H1 (cell line): Measurements from ENCODE around the gene DEFB114. TPM values are rescaled to one million over a fixed set of nuclear protein-coding genes. Genes with fewer than 3 reads are reported as not detected.

Source experiments
- CTCF ChIA-PET: fragments of 300-600 bp; sonication (Branson Sonifier 250); formaldehyde crosslinking; loops from one replicate; lab custom pipeline; 2021; ENCODE audit not compliant: partially characterized antibody; lab: Charles Lee
- POLR2A ChIA-PET: fragments of 300-600 bp; sonication (Branson Sonifier 250); formaldehyde crosslinking; loops from one replicate; lab custom pipeline; 2021; ENCODE audit warnings: inconsistent platforms; ENCODE audit not compliant: partially characterized antibody; lab: Charles Lee
- DNase-seq, 2 experiments: peaks; one replicate each; pipeline versions ENCODE4 v3.0.0 to v3.0.0-alpha.2; 2010 to 2022; ENCODE audit warnings: low spot score in 2 of 2, low read depth in 1 of 2, mixed read lengths in 1 of 2
- FAIRE-seq: peaks from 2 replicates; lab custom pipeline; 2011; peaks lifted over from hg19 to GRCh38; lab: Jason Lieb, UNC
- H2AFZ ChIP-seq: 2 replicates; pipeline ENCODE4 v1.8.1; 2012; ENCODE audit warnings: low read length, inconsistent platforms
- H2AK5ac ChIP-seq: 2 replicates; pipeline ENCODE4 v1.6.1; 2013; ENCODE audit warnings: low read depth, low read length
- H2BK120ac ChIP-seq: replicated peaks from 2 replicates; pipeline ENCODE3; 2013; ENCODE audit warnings: low read depth, low read length, inconsistent platforms
- H2BK12ac ChIP-seq: 2 replicates; pipeline ENCODE4 v1.6.1; 2013; ENCODE audit warnings: low read depth, low read length
- H2BK15ac ChIP-seq: 2 replicates; pipeline ENCODE4 v1.6.1; 2013; ENCODE audit warnings: low read length
- H2BK20ac ChIP-seq: 2 replicates; pipeline ENCODE4 v1.6.1; 2013; ENCODE audit warnings: low read length
- H2BK5ac ChIP-seq: 2 replicates; pipeline ENCODE4 v1.6.1; 2013; ENCODE audit warnings: low read depth, low read length
- H3K14ac ChIP-seq: 2 replicates; pipeline ENCODE4 v1.6.1; 2013; ENCODE audit warnings: inconsistent platforms; ENCODE audit not compliant: insufficient read length
- H3K18ac ChIP-seq: 2 replicates; pipeline ENCODE4 v1.6.1; 2013; ENCODE audit warnings: low read length; ENCODE audit errors: extremely low read depth
- H3K23ac ChIP-seq: 2 replicates; pipeline ENCODE4 v1.6.1; 2013; ENCODE audit warnings: inconsistent platforms; ENCODE audit not compliant: insufficient read length
- H3K23me2 ChIP-seq: 2 replicates; pipeline ENCODE4 v1.6.1; 2013; ENCODE audit warnings: low read depth, low read length
- H3K27ac ChIP-seq: 2 replicates; pipeline ENCODE4 v1.6.1; 2011; ENCODE audit warnings: low read depth, low read length, inconsistent platforms
- H3K27me3 ChIP-seq, 4 experiments: replicated peaks in 1 of 4; 1 replicate in 1 of 4; 2 replicates in 3 of 4; pipeline versions ENCODE4 v1.6.1 to v1.8.1; 2011 to 2013; ENCODE audit warnings: low read length in 3 of 4, mild to moderate bottlenecking in 3 of 4, inconsistent platforms in 2 of 4, mixed read lengths in 2 of 4, moderate library complexity in 1 of 4; ENCODE audit not compliant: control insufficient read depth in 3 of 4, insufficient read depth in 3 of 4; ENCODE audit errors: extremely low read depth in 1 of 4
- H3K36me3 ChIP-seq, 4 experiments: 2 replicates each; pipeline versions ENCODE4 v1.6.1 to v1.8.1; 2011 to 2013; ENCODE audit warnings: mild to moderate bottlenecking in 4 of 4, low read length in 3 of 4, moderate library complexity in 2 of 4, control low read depth in 1 of 4, inconsistent platforms in 1 of 4; ENCODE audit not compliant: insufficient read depth in 4 of 4, control insufficient read depth in 2 of 4
- H3K4ac ChIP-seq: replicated peaks from 2 replicates; pipeline ENCODE3; 2013; ENCODE audit warnings: low read length, low read depth, mixed read lengths, inconsistent platforms; ENCODE audit not compliant: insufficient read length
- H3K4me1 ChIP-seq, 4 experiments: replicated peaks in 1 of 4; 1 replicate in 1 of 4; 2 replicates in 3 of 4; pipeline versions ENCODE4 v1.6.1 to v1.8.1; 2011 to 2013; ENCODE audit warnings: low read length in 3 of 4, inconsistent platforms in 2 of 4, mixed read lengths in 1 of 4; ENCODE audit not compliant: insufficient read depth in 4 of 4, control insufficient read depth in 3 of 4
- H3K4me2 ChIP-seq, 2 experiments: 2 replicates each; pipeline versions ENCODE4 v1.6.1 to v1.8.1; 2011 to 2013; ENCODE audit warnings: low read depth in 2 of 2, low read length in 2 of 2, control low read depth in 1 of 2, inconsistent platforms in 1 of 2, mild to moderate bottlenecking in 1 of 2; ENCODE audit not compliant: insufficient read depth in 1 of 2
- H3K4me3 ChIP-seq, 4 experiments: fragments of 200-600, 300-600 bp in 1 of 4; sonication (generic), shearing (Covaris generic), sonication (Bioruptor Twin) in 1 of 4; 2 replicates each; pipeline versions ENCODE4 v1.5.1 to v1.8.1; 2011 to 2016; ENCODE audit warnings: low read length in 4 of 4, low read depth in 3 of 4, control low read depth in 2 of 4, inconsistent platforms in 2 of 4, mild to moderate bottlenecking in 2 of 4, mixed read lengths in 1 of 4, moderate library complexity in 1 of 4; ENCODE audit not compliant: insufficient read depth in 2 of 4; ENCODE audit errors: extremely low read depth in 1 of 4
- H3K56ac ChIP-seq: replicated peaks from 2 replicates; pipeline ENCODE3; 2013; ENCODE audit warnings: low read depth, mild to moderate bottlenecking, mixed read lengths, low read length, inconsistent platforms; ENCODE audit not compliant: insufficient read length
- H3K79me1 ChIP-seq: 2 replicates; pipeline ENCODE4 v1.6.1; 2013; ENCODE audit warnings: low read depth, low read length, control low read depth
- H3K79me2 ChIP-seq, 2 experiments: 2 replicates each; pipeline versions ENCODE4 v1.6.1 to v1.8.1; 2012 to 2013; ENCODE audit warnings: low read length in 2 of 2, mild to moderate bottlenecking in 2 of 2, inconsistent platforms in 1 of 2; ENCODE audit not compliant: insufficient read depth in 2 of 2, control insufficient read depth in 1 of 2
- H3K9ac ChIP-seq, 4 experiments: replicated peaks in 1 of 4; 1 replicate in 1 of 4; 2 replicates in 3 of 4; pipeline versions ENCODE4 v1.6.1 to v1.8.1; 2011 to 2013; ENCODE audit warnings: low read depth in 3 of 4, low read length in 3 of 4, control low read depth in 2 of 4, mild to moderate bottlenecking in 2 of 4, moderate library complexity in 2 of 4, inconsistent platforms in 1 of 4; ENCODE audit errors: extremely low read depth in 1 of 4
- H3K9me3 ChIP-seq, 2 experiments: 2 replicates each; pipeline versions ENCODE4 v1.6.1 to v1.8.1; 2012 to 2013; ENCODE audit warnings: mild to moderate bottlenecking in 2 of 2, moderate library complexity in 2 of 2, control low read depth in 1 of 2, inconsistent platforms in 1 of 2, low read depth in 1 of 2, low read length in 1 of 2, mixed read lengths in 1 of 2; ENCODE audit not compliant: insufficient read depth in 2 of 2
- H4K20me1 ChIP-seq, 2 experiments: replicated peaks in 1 of 2; 2 replicates each; pipeline versions ENCODE3 to v1.8.1; 2011 to 2013; ENCODE audit warnings: inconsistent platforms in 2 of 2, low read length in 2 of 2, mild to moderate bottlenecking in 1 of 2; ENCODE audit not compliant: insufficient read depth in 2 of 2, control insufficient read depth in 1 of 2
- H4K5ac ChIP-seq: 2 replicates; pipeline ENCODE4 v1.6.1; 2013; ENCODE audit warnings: low read length, low read depth, mixed read lengths, inconsistent platforms; ENCODE audit not compliant: insufficient read length
- H4K8ac ChIP-seq: 2 replicates; pipeline ENCODE4 v1.8.0; 2013; ENCODE audit warnings: mild to moderate bottlenecking, moderate library complexity, low read length, inconsistent platforms; ENCODE audit not compliant: insufficient read depth; ENCODE audit errors: extremely low read depth
- H4K91ac ChIP-seq: replicated peaks from 2 replicates; pipeline ENCODE3; 2013; ENCODE audit warnings: low read length, mixed read lengths, inconsistent platforms; ENCODE audit not compliant: insufficient read length
- CTBP2 ChIP-seq: IDR thresholded peaks from 2 replicates; pipeline ENCODE4 v1.7.0; 2011; ENCODE audit warnings: borderline replicate concordance, mild to moderate bottlenecking, moderate library complexity, mixed read lengths, low read length; ENCODE audit not compliant: insufficient read depth, insufficient read length
- JUND ChIP-seq: IDR thresholded peaks from 2 replicates; pipeline ENCODE4 v1.6.1; 2011; ENCODE audit warnings: mild to moderate bottlenecking, improper control_type of control experiment, low read length
- SAP30 ChIP-seq: fragments of 300-600 bp; sonication (generic); IDR thresholded peaks from 2 replicates; pipeline ENCODE4 v1.7.1; 2012; ENCODE audit warnings: low read length, moderate library complexity, mild to moderate bottlenecking, inconsistent platforms; ENCODE audit not compliant: insufficient read depth, insufficient replicate concordance
- SIRT6 ChIP-seq: IDR thresholded peaks from one replicate; pipeline ENCODE4 v1.7.1; 2012; ENCODE audit warnings: low read length, inconsistent platforms
- SP2 ChIP-seq: IDR thresholded peaks from 2 replicates; pipeline ENCODE4 v1.6.1; 2012; ENCODE audit warnings: mild to moderate bottlenecking, low read length, inconsistent platforms
- TAF1 ChIP-seq: IDR thresholded peaks from 2 replicates; pipeline ENCODE4 v1.6.1; 2011; ENCODE audit warnings: mild to moderate bottlenecking, low read depth, low read length
- WGBS, 2 experiments: shearing (Covaris generic) in 1 of 2; methylation state at CpG; one replicate each; pipeline versions ENCODE4 v1.1.6 to v1.1.7; 2013 to 2015; ENCODE audit warnings: low lambda C conversion rate in 2 of 2, mixed read lengths in 2 of 2, inconsistent platforms in 1 of 2, low coverage in 1 of 2, missing lambda C conversion rate in 1 of 2; ENCODE audit not compliant: insufficient replicate concordance in 2 of 2, insufficient coverage in 1 of 2, insufficient read length in 1 of 2; ENCODE audit errors: extremely low coverage in 1 of 2, missing lambda C conversion rate in 1 of 2; 5-methylcytosine and 5-hydroxymethylcytosine counted together
- polyA plus RNA-seq, 7 experiments: library from polyadenylated mRNA; depleted of rRNA in 3 of 7; stranded (reverse) in 5 of 7; unstranded in 2 of 7; fragments of >200 nt in 5 of 7; fragments of 200-250 nt in 2 of 7; gene quantifications; 1 replicate in 5 of 7; 2 replicates in 1 of 7; 4 replicates in 1 of 7; pipeline versions ENCODE4 v1.2.1 to v1.2.3, GENCODE V29; 2011 to 2013; ENCODE audit warnings: missing spikeins in 2 of 7, mixed read lengths in 2 of 7
- total RNA-seq: library from RNA; stranded (reverse); fragmentation: NEBNext Ultra II Directional; extraction: Animal tissue kit (Norgen Biotek cat#: 25700); gene quantifications from 2 replicates; pipeline ENCODE4 v1.2.1, GENCODE V29; 2021
- TF ChIP-seq, protein P1 (sequence below): IDR thresholded peaks from 2 replicates; pipeline ENCODE4 v1.6.1; 2012; ENCODE audit warnings: inconsistent platforms

DEFB114 gene
- total and polyA plus RNA-seq, 2 of the 8 experiments (the other 6 are each of a cell fraction or from before 2014, with no cell fraction given), result not detected

- Histone ChIP-seq H2AK5ac (no peak overlapping the region), H4K91ac (no peak overlapping the region), H3K9ac (no peak overlapping the region), H3K79me2 (no peaks in the 10 kb centered on the region), H3K27ac (no peak overlapping the region), H3K4ac (no peak overlapping the region), H3K23me2 (no peaks in the 10 kb centered on the region), H3K4me1 (no peaks in the 10 kb centered on the region), H3K9me3 (no peaks in the 10 kb centered on the region), H3K79me1 (no peaks in the 10 kb centered on the region), H2BK12ac (no peak overlapping the region), H3K56ac (no peak overlapping the region), H2BK20ac (no peak overlapping the region), H3K23ac (no peak overlapping the region), H4K8ac (no peak overlapping the region), H2BK120ac (no peak overlapping the region), H3K18ac (no peak overlapping the region), H3K4me3 (no peak overlapping the region), H3K14ac (no peak overlapping the region), H2BK15ac (no peak overlapping the region), H3K36me3 (no peaks in the 10 kb centered on the region), H3K4me2 (no peak overlapping the region), H3K27me3 (no peaks in the 10 kb centered on the region), H4K5ac (no peak overlapping the region), H2AFZ (no peak overlapping the region), H4K20me1 (no peaks in the 10 kb centered on the region), H2BK5ac (no peak overlapping the region)
- ChIA-PET CTCF (no interaction called here), POLR2A (no interaction called here)
- no peak for FAIRE-seq
- 75% methylated on average over 1 of the region's 1 CpG; no CpG with 5 or more reads in 1 of the 2 experiments for WGBS, 2 experiments
- DNase-seq, result no peak
- TF ChIP-seq SIRT6, result no peak
- no peak for TF ChIP-seq CTBP2
- TF ChIP-seq SAP30, result no peak
- TF ChIP-seq, protein P1, sequence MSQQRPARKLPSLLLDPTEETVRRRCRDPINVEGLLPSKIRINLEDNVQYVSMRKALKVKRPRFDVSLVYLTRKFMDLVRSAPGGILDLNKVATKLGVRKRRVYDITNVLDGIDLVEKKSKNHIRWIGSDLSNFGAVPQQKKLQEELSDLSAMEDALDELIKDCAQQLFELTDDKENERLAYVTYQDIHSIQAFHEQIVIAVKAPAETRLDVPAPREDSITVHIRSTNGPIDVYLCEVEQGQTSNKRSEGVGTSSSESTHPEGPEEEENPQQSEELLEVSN, result no peak
- TF ChIP-seq JUND, result no peak
- no peak for TF ChIP-seq TAF1
- TF ChIP-seq SP2, result no peak
Observed at GRCh38 chr6:49986551-49986950, 22.6 kb upstream of the DEFB114 start.
